ENCODE data around the gene MAPK12. TPM values are rescaled to one million over a fixed set of nuclear protein-coding genes. Genes with fewer than 3 reads are reported as not detected.

MAPK12 gene
- total and polyA plus RNA-seq, 2 of the 8 experiments (the other 6 are each of a cell fraction or from before 2014, with no cell fraction given): 17.3 to 20.3 TPM

DNA sequence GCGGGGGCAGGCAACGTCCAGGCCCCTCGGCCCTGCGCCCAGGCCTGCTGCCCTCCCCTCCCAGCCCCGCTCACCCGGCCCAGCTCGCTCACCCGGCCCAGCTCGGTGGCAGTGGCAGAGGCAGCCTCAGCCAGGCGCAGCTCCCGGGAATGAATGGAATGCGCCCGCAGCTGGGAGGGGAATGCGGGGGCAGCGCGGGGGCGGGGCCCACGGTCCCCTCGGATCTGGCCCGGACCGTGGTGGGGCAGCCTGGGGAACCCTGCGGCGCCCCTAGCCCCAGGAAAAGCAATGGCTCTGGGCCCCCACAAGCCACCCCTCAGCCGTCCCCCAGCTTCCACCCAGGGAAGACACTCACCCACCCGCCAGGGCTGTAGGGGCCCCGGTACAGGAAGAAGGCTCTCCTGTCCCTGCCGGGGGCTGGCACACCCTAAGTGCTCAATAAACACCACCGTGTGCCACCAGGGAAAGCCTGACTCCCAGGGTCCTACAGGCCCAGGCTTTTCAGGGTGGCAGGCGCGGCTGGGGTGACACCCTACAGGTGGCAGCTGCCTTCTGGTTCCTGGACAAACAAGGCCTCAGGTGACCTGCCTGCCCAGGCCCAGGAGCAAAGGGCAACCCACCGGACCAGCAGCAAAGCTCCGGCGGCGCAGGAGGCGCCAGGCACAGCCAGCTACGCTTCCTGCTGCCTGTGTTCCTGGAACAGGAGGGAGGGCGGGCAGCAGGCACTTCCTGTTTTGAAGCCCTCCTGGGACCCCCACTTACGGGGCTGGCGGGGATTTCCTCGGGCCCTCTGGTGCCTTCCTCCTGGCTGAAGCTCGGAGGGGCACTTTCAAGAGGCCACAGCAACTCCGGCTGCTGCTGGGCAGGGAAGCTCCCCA is 32.2 kb upstream of the MAPK12 start (continued):
- TF ChIP-seq SRF (IDR thresholded peaks at IDR 0.05; ENCODE audit: low read depth, low read length): no peak
- peak in 1 of 2 experiments; percentile 65; a peak in 1 of 3 replicates for TF ChIP-seq EP300 (IDR thresholded peaks at IDR 0.05; ENCODE audit: borderline replicate concordance in 1 of 2, low read depth in 2 of 2, low read length in 2 of 2)
- TF ChIP-seq HDAC2 (IDR thresholded peaks at IDR 0.05; ENCODE audit: borderline replicate concordance in 1 of 2, low read depth in 2 of 2, low read length in 2 of 2): 0 out of 4 replicates have a peak, but pooled peaks of 1 of the 2 experiments have one; percentile 17
- no peak for TF ChIP-seq BCL11A (IDR thresholded peaks at IDR 0.05; ENCODE audit: low read depth in 2 of 2, low read length in 2 of 2)
- TF ChIP-seq KDM5A (IDR thresholded peaks at IDR 0.05; ENCODE audit: low read length): no peak
- TF ChIP-seq TEAD4 (IDR thresholded peaks at IDR 0.05; ENCODE audit: low read depth, low read length): peak; percentile 100
- TF ChIP-seq EGR1 (IDR thresholded peaks at IDR 0.05; ENCODE audit: borderline replicate concordance, low read depth, low read length): peak; percentile 99
- TF ChIP-seq GABPA (IDR thresholded peaks at IDR 0.05; ENCODE audit: borderline replicate concordance, insufficient read depth, low read length): 0 out of 2 replicates have a peak, but pooled peaks have one; percentile 8
- TF ChIP-seq CTBP2 (IDR thresholded peaks at IDR 0.05; ENCODE audit: borderline replicate concordance, insufficient read depth, insufficient read length, low read length): no peak
- TF ChIP-seq SP4 (IDR thresholded peaks at IDR 0.05; ENCODE audit: low read length): no peak
- TF ChIP-seq TAF7 (optimal IDR thresholded peaks at IDR 0.05; ENCODE audit: borderline replicate concordance, low read depth, low read length): no peak
- TF ChIP-seq TBP (IDR thresholded peaks at IDR 0.05; ENCODE audit: low read depth, low read length): 0 out of 2 replicates have a peak, but pooled peaks have one; percentile 21
- peak; percentile 49; the same call in 1 of the 2 replicates for TF ChIP-seq TAF1 (IDR thresholded peaks at IDR 0.05; ENCODE audit: low read depth, low read length)
- TF ChIP-seq SIN3A (conservative IDR thresholded peaks at IDR 0.05 in 1 of 2, IDR thresholded peaks at IDR 0.05 in 1 of 2; ENCODE audit: low read depth in 1 of 2, low read length in 2 of 2): 0 out of 4 replicates have a peak, but pooled peaks of 1 of the 2 experiments have one; percentile 14
- no peak for TF ChIP-seq HDAC6 (IDR thresholded peaks at IDR 0.05; ENCODE audit: low read depth, low read length)
- TF ChIP-seq, protein P1, sequence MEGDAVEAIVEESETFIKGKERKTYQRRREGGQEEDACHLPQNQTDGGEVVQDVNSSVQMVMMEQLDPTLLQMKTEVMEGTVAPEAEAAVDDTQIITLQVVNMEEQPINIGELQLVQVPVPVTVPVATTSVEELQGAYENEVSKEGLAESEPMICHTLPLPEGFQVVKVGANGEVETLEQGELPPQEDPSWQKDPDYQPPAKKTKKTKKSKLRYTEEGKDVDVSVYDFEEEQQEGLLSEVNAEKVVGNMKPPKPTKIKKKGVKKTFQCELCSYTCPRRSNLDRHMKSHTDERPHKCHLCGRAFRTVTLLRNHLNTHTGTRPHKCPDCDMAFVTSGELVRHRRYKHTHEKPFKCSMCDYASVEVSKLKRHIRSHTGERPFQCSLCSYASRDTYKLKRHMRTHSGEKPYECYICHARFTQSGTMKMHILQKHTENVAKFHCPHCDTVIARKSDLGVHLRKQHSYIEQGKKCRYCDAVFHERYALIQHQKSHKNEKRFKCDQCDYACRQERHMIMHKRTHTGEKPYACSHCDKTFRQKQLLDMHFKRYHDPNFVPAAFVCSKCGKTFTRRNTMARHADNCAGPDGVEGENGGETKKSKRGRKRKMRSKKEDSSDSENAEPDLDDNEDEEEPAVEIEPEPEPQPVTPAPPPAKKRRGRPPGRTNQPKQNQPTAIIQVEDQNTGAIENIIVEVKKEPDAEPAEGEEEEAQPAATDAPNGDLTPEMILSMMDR (IDR thresholded peaks at IDR 0.05; ENCODE audit: control extremely low read depth in 1 of 3, insufficient read depth in 1 of 3, low read depth in 1 of 3, low read length in 3 of 3): no peak
- no peak for TF ChIP-seq EZH2 (IDR thresholded peaks at IDR 0.05; ENCODE audit: low read depth, low read length, severe bottlenecking)
- TF ChIP-seq POLR2A (IDR thresholded peaks at IDR 0.05; ENCODE audit: control extremely low read depth in 1 of 2, low read depth in 2 of 2, low read length in 2 of 2): no peak
- TF ChIP-seq CBX5 (IDR thresholded peaks at IDR 0.05; ENCODE audit: low read depth, low read length): no peak
- TF ChIP-seq NRF1 (IDR thresholded peaks at IDR 0.05; ENCODE audit: low read depth, low read length): no peak

Measured in H1 (cell line).